Body of pancreas (tissue), 4 donors: ENCODE data around the gene TXNDC15.

Experiments
- POLR2A ChIP-seq, 3 donors: fragments of 450-650 bp; IDR thresholded peaks; one replicate each; pipeline ENCODE4 v1.6.1; 2016; ENCODE audit warnings: antibody characterized with exemption in 3 of 3, mild to moderate bottlenecking in 2 of 3
- TF ChIP-seq, protein P1 (sequence below), 7 experiments: fragments of 450-650 bp in 4 of 7; fragments of 200-600 bp in 3 of 7; sonication (generic) in 3 of 7; IDR thresholded peaks; one replicate each; pipeline ENCODE4 v1.5.1; 2016 to 2019; ENCODE audit warnings: antibody characterized with exemption in 7 of 7

DNA sequence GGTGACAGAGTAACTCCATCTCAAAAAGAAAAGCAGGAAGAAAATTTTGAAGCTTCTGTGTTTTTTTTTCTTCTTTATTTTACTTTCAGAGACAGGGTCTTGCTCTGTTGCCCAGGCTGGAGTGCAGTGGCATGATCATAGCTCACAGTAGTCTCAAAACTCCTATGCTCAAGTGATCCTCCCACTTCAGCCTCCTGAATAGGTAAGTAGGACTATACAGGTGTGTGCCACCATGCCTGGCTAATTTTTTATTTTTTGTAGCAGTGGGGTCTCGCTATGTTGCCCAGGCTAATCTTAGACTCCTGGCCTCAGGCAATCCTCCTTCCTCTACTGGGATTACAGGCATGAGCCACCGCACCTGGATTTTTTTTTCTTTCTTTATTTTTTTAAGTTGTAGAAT is 38.5 kb upstream of the TXNDC15 start:
- TF ChIP-seq, protein P1, sequence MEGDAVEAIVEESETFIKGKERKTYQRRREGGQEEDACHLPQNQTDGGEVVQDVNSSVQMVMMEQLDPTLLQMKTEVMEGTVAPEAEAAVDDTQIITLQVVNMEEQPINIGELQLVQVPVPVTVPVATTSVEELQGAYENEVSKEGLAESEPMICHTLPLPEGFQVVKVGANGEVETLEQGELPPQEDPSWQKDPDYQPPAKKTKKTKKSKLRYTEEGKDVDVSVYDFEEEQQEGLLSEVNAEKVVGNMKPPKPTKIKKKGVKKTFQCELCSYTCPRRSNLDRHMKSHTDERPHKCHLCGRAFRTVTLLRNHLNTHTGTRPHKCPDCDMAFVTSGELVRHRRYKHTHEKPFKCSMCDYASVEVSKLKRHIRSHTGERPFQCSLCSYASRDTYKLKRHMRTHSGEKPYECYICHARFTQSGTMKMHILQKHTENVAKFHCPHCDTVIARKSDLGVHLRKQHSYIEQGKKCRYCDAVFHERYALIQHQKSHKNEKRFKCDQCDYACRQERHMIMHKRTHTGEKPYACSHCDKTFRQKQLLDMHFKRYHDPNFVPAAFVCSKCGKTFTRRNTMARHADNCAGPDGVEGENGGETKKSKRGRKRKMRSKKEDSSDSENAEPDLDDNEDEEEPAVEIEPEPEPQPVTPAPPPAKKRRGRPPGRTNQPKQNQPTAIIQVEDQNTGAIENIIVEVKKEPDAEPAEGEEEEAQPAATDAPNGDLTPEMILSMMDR (IDR thresholded peaks at IDR 0.05): no peak
- no peak for TF ChIP-seq POLR2A (IDR thresholded peaks at IDR 0.05)
